Immature natural killer cell (primary cell): ENCODE results near the gene KXD1. TPM values are rescaled to one million over a fixed set of nuclear protein-coding genes. Genes with fewer than 3 reads are reported as not detected.

Experiments used
- DNase-seq, 3 donors: peaks; one replicate each; pipeline ENCODE4 v3.0.0; 2022; ENCODE audit warnings: mixed read lengths in 1 of 3
- H3K27ac Mint-ChIP-seq, 6 donors: one replicate each; pipeline ENCODE4 v1.8.0; 2020; ENCODE audit warnings: mixed read lengths in 6 of 6, mild to moderate bottlenecking in 5 of 6, inconsistent platforms in 4 of 6, moderate library complexity in 3 of 6
- H3K27me3 Mint-ChIP-seq, 3 donors: one replicate each; pipeline ENCODE4 v1.8.0; 2020 to 2021; ENCODE audit warnings: low read depth in 3 of 3, mild to moderate bottlenecking in 3 of 3, mixed read lengths in 3 of 3, moderate library complexity in 3 of 3, inconsistent platforms in 1 of 3
- H3K36me3 Mint-ChIP-seq, 3 donors: one replicate each; pipeline ENCODE4 v1.8.0; 2020; ENCODE audit warnings: mixed read lengths in 3 of 3, inconsistent platforms in 2 of 3, mild to moderate bottlenecking in 2 of 3
- H3K4me1 Mint-ChIP-seq, 2 donors: one replicate each; pipeline ENCODE4 v1.8.0; 2020; ENCODE audit warnings: inconsistent platforms in 2 of 2, mild to moderate bottlenecking in 2 of 2, mixed read lengths in 2 of 2, moderate library complexity in 1 of 2
- H3K4me3 Mint-ChIP-seq, 5 donors: one replicate each; pipeline ENCODE4 v1.8.0; 2020; ENCODE audit warnings: mild to moderate bottlenecking in 5 of 5, mixed read lengths in 5 of 5, inconsistent platforms in 3 of 5, moderate library complexity in 3 of 5
- H3K9me3 Mint-ChIP-seq, 6 donors: one replicate each; pipeline ENCODE4 v1.8.0; 2020; ENCODE audit warnings: mild to moderate bottlenecking in 6 of 6, mixed read lengths in 6 of 6, inconsistent platforms in 4 of 6, moderate library complexity in 3 of 6
- polyA plus RNA-seq, 3 donors: library from polyadenylated mRNA; unstranded; fragments of 300-500 nt; fragmentation: Illumina TruSeq; gene quantifications; one replicate each; pipeline ENCODE4 v1.2.3, GENCODE V29; 2021

KXD1 gene
- polyA plus RNA-seq, 3 donors from 2014 or later: 85.9 to 134 (median 93.0) TPM

DNA sequence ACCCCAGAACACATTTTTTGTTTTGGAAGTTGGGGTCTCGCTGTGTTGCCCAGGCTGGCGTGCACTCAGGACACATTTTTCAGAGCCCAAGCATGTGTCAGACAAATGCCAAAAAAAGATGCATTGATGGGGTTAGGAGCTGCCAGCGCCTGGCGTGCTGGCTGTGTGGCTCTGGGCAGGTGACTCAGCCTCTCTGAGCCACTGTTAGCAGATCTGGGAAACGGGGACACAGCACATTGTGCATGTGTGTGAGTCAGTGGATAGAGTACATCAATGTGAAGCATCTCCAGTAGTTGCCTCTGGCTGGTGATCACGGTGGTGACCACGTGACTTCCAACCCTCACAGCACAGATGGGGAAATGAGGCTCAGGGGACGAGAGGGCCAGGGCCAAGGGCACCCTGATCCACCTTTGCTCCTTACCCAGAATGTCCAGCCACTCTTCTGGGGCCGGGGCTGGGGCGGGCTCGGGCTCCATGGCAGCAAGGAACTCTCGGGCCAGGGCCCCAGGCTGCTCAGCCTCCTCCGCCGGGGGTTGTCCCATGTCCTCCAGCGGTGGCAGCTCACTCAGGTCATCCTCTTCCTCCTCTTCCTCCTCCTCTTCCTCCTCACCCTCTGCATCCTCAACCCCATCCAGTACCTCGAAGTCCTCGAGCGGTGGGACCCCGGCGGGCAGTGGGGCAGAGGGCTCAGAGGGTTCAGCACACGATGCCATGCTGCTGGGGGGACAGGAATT is 16.2 kb upstream of the KXD1 start:
- peak overlapping the region; percentile 8 to 88 (median 33) for H3K4me3 Mint-ChIP-seq
- H3K36me3 Mint-ChIP-seq: peaks cover 0 to 4% (median 4%) of the 10 kb centered on the region in 3 donors
- H3K27me3 Mint-ChIP-seq: peaks cover 0 to 9% (median 0%) of the 10 kb centered on the region in 3 donors
- H3K27ac Mint-ChIP-seq: peak overlapping the region in 3 of 6 donors; percentile 21 to 81 (median 76)
- H3K9me3 Mint-ChIP-seq: no peaks in the 10 kb centered on the region
- no peak for DNase-seq
- peaks cover 21 to 30% of the 10 kb centered on the region in 2 donors for H3K4me1 Mint-ChIP-seq

DNA sequence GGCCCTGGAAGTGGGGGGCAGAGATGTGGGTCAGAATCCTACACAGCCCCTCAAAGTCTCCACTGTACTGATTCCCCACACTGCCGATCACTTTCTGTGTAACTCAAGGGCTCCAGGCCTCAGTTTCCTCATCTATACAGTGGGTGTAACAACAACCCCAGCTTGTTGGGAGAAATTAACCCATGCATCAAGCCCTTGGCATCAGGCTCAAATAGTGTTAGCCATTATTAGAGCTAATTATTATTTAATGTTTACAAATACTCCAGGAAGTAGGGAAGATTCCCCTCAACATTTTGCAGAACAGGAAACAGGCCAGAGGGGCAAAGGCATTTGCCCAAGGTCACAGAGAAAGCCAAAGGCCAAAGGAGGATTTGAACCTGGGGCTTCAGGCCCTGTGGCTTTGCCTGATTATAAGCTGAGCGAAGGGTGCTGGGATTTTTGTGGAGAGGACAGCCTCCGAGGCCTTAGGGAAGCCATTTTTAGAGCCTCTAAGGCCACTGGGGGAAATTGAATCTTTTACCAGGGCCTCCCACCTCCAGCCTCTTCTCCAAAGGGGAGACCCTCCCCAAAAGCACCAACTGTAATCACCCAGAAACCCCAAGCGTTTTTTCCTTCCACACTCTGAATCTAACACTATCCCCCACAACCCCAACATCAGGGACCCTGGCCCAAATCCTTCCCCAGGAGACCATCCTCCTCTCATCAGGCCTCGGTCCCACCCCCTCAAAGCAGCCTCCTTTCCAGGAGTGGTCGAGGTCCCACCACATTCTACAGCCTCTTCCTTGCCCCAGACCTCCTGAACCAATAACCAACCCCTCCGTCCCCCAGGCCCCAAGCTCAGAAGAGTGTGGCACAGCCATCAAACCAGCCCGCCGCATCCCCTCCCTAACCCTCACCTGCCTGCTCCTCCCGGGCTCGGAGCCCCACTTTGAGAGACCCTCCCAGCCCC is 15.4 kb upstream of the KXD1 start:
- Mint-ChIP-seq H3K27me3 (peaks cover 0 to 9% (median 0%) of the 10 kb centered on the region in 3 donors), H3K27ac (peak overlapping the region; percentile 76 to 94 (median 89)), H3K4me3 (peak overlapping the region; percentile 84 to 88 (median 86)), H3K9me3 (no peaks in the 10 kb centered on the region), H3K4me1 (peaks cover 21 to 30% of the 10 kb centered on the region in 2 donors), H3K36me3 (no peaks in the 10 kb centered on the region)
- no peak for DNase-seq

GRCh38 chr19:18542941-18543813 is 14.5 kb upstream of the KXD1 start, which contains the start of gene FKBP8:
TSS of gene FKBP8 (minus strand) at chr19:18543573. CDS start at chr19:18541970, 1,603 bp downstream.
- Mint-ChIP-seq H3K4me3 (peak within 1 kb of the TSS; percentile 92 to 94 (median 93)), H3K27me3 (peaks cover 0 to 6% (median 0%) of the 10 kb centered on the region in 3 donors), H3K27ac (peak within 1 kb of the TSS; percentile 90 to 99 (median 94)), H3K4me1 (peaks cover 21 to 30% of the 10 kb centered on the region in 2 donors), H3K9me3 (no peaks in the 10 kb centered on the region), H3K36me3 (no peaks in the 10 kb centered on the region)
- peak; percentile 89 to 91 (median 90) for DNase-seq

DNA sequence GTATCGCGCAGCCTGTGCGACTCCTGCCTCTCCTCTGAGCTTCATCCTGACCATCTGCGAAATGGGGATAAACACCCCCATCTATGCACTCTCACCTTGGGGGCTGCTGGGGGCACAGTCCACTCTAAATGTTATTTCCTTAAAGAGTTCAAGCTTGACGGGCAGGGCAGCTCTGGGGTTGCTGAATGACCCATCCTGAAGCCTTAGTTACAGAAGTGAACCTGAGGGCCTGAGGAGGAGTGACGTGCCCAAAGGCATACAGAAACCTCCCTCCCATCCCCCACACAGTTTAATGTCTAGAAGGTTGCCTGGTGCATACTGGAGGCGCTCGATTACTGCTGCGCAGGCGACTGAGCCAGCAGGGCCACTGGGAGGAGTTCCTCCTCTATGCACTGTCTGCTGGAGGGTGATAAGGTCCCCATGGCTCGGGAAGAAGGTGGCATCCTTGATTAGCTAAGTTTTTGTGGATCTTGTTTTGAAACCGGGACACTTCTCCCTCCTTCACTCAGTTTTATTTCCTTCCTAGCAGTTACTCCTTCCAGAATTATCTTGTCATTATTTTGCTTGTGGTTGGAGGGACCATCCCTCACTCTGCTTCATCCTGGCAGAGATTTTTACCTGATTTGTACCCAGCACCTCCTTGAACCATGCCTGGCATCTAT is 13.7 kb upstream of the KXD1 start:
- Mint-ChIP-seq H3K27ac (peak overlapping the region; percentile 90 to 99 (median 94)), H3K4me1 (peaks cover 21 to 30% of the 10 kb centered on the region in 2 donors), H3K9me3 (no peaks in the 10 kb centered on the region), H3K36me3 (no peaks in the 10 kb centered on the region), H3K4me3 (peak overlapping the region; percentile 92 to 94 (median 93)), H3K27me3 (peaks cover 0 to 6% (median 1%) of the 10 kb centered on the region in 3 donors)
- peak; percentile 57 to 72 (median 57) for DNase-seq

- Mint-ChIP-seq H3K36me3 (no peaks in the 10 kb centered on the region), H3K27me3 (peaks cover 0 to 3% (median 0%) of the 10 kb centered on the region in 3 donors), H3K4me3 (no peak overlapping the region)
These were observed 6.0 kb upstream of the KXD1 start for GRCh38 chr19:18551631-18552030.

GRCh38 chr19:18558202-18558555 is 509 bp downstream of the KXD1 start:
- peak in 1 of 3 donors; percentile 11 for DNase-seq
- H3K36me3 Mint-ChIP-seq: peaks cover 0 to 7% (median 4%) of the 10 kb centered on the region in 3 donors
- no peaks in the 10 kb centered on the region for H3K9me3 Mint-ChIP-seq
- H3K27ac Mint-ChIP-seq: peak overlapping the region; percentile 92 to 98 (median 96)
- peaks cover 3 to 9% (median 5%) of the 10 kb centered on the region in 3 donors for H3K27me3 Mint-ChIP-seq
- peaks cover 22 to 23% of the 10 kb centered on the region in 2 donors for H3K4me1 Mint-ChIP-seq
- peak overlapping the region; percentile 84 to 93 (median 91) for H3K4me3 Mint-ChIP-seq

More at GRCh38 chr19:18551631-18552030, 6.0 kb upstream of the KXD1 start:
- no peak for DNase-seq
- no peak overlapping the region for H3K27ac Mint-ChIP-seq
- no peaks in the 10 kb centered on the region for H3K9me3 Mint-ChIP-seq
- H3K4me1 Mint-ChIP-seq: no peaks in the 10 kb centered on the region

- Mint-ChIP-seq H3K27ac (peak overlapping the region; percentile 92 to 98 (median 96)), H3K4me3 (peak overlapping the region; percentile 84 to 93 (median 91)), H3K4me1 (peaks cover 22 to 23% of the 10 kb centered on the region in 2 donors), H3K36me3 (peaks cover 0 to 8% (median 4%) of the 10 kb centered on the region in 3 donors), H3K9me3 (no peaks in the 10 kb centered on the region), H3K27me3 (peaks cover 3 to 9% (median 5%) of the 10 kb centered on the region in 3 donors)
- no peak for DNase-seq
These were observed 934 bp downstream of the KXD1 start for GRCh38 chr19:18558604-18559003.

DNA sequence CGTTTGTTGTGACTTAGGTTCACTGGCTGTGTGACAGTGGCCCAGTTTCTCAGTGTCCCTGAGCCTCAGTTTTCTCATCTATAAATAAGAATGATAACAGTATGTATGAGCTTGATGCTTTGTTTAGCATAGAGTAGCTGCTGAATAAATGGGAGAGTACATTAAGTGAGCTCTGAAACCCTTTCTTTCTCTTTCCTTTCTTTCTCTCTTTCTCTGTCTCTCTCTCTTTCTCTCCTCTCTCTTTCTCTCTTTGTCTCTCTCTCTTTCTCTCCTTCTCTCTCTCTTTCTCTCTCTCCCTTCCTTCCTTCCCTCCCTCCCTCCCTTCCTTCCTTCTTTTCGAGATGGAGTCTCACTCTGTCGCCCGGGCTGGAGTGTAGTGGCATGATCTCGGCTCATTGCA is 2.0 kb downstream of the KXD1 start:
- H3K4me3 Mint-ChIP-seq: peak overlapping the region in 4 of 5 donors; percentile 53 to 93 (median 74)

DNA sequence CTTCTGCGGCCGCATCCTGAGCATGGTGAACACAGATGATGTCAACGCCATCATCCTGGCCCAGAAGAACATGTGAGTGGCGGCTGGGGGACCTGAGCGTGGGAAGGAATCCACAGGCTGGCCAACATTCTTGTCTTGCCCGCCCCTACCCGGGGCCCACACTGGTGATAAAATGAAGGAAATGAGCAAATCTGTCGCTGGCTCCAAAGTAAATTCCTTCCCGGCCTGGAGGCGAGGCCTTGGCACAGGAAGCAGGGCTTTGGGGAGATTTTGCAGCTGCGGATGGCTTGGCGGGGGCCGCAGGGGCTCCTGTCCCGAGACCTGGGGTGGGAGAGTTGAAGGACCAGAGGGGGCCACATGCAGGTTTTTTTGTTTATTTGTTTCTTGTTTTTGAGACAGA is 4.4 kb downstream of the KXD1 start:
- peaks cover 22 to 23% of the 10 kb centered on the region in 2 donors for H3K4me1 Mint-ChIP-seq
- H3K4me3 Mint-ChIP-seq: no peak overlapping the region
- H3K36me3 Mint-ChIP-seq: peaks cover 6 to 17% (median 7%) of the 10 kb centered on the region in 3 donors
- H3K27ac Mint-ChIP-seq: no peak overlapping the region
- peaks cover 3 to 9% (median 5%) of the 10 kb centered on the region in 3 donors for H3K27me3 Mint-ChIP-seq
- no peak for DNase-seq
- H3K9me3 Mint-ChIP-seq: no peaks in the 10 kb centered on the region

More for the DNA sequence above, 2.0 kb downstream of the KXD1 start:
- Mint-ChIP-seq H3K9me3 (no peaks in the 10 kb centered on the region), H3K4me1 (peaks cover 22 to 23% of the 10 kb centered on the region in 2 donors), H3K27me3 (peaks cover 3 to 9% (median 5%) of the 10 kb centered on the region in 3 donors), H3K36me3 (peaks cover 2 to 12% (median 4%) of the 10 kb centered on the region in 3 donors), H3K27ac (peak overlapping the region; percentile 92 to 98 (median 96))
- DNase-seq: no peak

DNA sequence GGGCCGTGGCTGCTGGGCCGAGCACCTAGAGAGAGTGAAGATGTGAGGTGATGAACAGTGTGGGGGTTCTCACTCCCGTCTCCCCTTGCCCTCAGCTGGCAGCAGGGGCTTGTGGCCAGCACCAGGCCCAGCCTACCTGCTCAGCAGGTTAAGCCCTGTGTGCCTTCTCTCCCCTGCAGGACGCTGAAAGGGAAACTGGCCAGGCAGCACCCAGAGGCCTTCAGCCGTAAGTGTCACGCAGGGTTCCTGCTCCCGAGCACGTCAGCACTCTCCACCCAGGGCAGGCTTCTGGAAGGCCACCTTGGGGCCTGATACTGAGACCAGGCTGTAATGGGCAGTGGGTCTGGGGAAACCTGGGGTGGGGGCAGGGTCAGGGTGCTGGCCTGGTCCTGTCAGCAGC is 9.3 kb downstream of the KXD1 start:
- H3K36me3 Mint-ChIP-seq: peaks cover 6 to 26% (median 16%) of the 10 kb centered on the region in 3 donors
- no peaks in the 10 kb centered on the region for H3K9me3 Mint-ChIP-seq
- H3K27ac Mint-ChIP-seq: no peak overlapping the region
- peaks cover 6 to 10% (median 9%) of the 10 kb centered on the region in 3 donors for H3K27me3 Mint-ChIP-seq
- no peak overlapping the region for H3K4me3 Mint-ChIP-seq
- H3K4me1 Mint-ChIP-seq: peaks cover 7 to 9% of the 10 kb centered on the region in 2 donors
- DNase-seq: no peak

- Mint-ChIP-seq H3K36me3 (peaks cover 6 to 21% (median 11%) of the 10 kb centered on the region in 3 donors), H3K4me3 (peak overlapping the region in 1 of 5 donors; percentile 30), H3K27ac (peak overlapping the region in 1 of 6 donors; percentile 40)
These were observed 10.7 kb downstream of the KXD1 start for GRCh38 chr19:18568367-18568766.

More at GRCh38 chr19:18568367-18568766, 10.7 kb downstream of the KXD1 start:
- no peaks in the 10 kb centered on the region for H3K9me3 Mint-ChIP-seq
- H3K4me1 Mint-ChIP-seq: peaks cover 21 to 23% of the 10 kb centered on the region in 2 donors
- DNase-seq: no peak
- peaks cover 6 to 17% (median 16%) of the 10 kb centered on the region in 3 donors for H3K27me3 Mint-ChIP-seq
